Activated naive CD4-positive, alpha-beta T cell treated with anti-CD3 and anti-CD28 coated beads for 36 hours (primary cell): ENCODE measurements around the gene SLC51A. TPM values are rescaled to one million over a fixed set of nuclear protein-coding genes. Genes with fewer than 3 reads are reported as not detected.

Experiments used
- CTCF ChIA-PET: fragments of 350-600 bp; sonication (Branson Sonifier 250); formaldehyde crosslinking; loops from one replicate; lab custom pipeline; 2021; ENCODE audit warnings: antibody characterized with exemption; lab: Charles Lee
- DNase-seq: peaks from one replicate; pipeline ENCODE4 v3.0.0-alpha.2; 2020
- H3K27ac Mint-ChIP-seq: one replicate; pipeline ENCODE4 v1.8.0; 2021; ENCODE audit warnings: mild to moderate bottlenecking, mixed read lengths
- H3K27me3 Mint-ChIP-seq: one replicate; pipeline ENCODE4 v1.8.0; 2021; ENCODE audit warnings: low read depth, mixed read lengths
- H3K36me3 Mint-ChIP-seq: one replicate; pipeline ENCODE4 v1.8.0; 2021; ENCODE audit warnings: low read depth, mixed read lengths
- H3K4me1 Mint-ChIP-seq: one replicate; pipeline ENCODE4 v1.8.0; 2021; ENCODE audit warnings: low read depth, mixed read lengths
- H3K4me3 Mint-ChIP-seq: one replicate; pipeline ENCODE4 v1.8.0; 2021; ENCODE audit warnings: mild to moderate bottlenecking, moderate library complexity, mixed read lengths
- H3K9me3 Mint-ChIP-seq: one replicate; pipeline ENCODE4 v1.8.0; 2021; ENCODE audit warnings: mixed read lengths
- intact Hi-C: fragments of 100-400 bp; cut with micrococcal nuclease; formaldehyde crosslinking; loops from one replicate; pipeline ENCODE4 v1.15.1; 2023
- total RNA-seq, 2 experiments: library from RNA; stranded (reverse); gene quantifications; one replicate each; pipeline ENCODE4 v1.2.3, GENCODE V29; 2021

SLC51A gene
- total RNA-seq, 2 experiments from 2014 or later, result not detected

DNA sequence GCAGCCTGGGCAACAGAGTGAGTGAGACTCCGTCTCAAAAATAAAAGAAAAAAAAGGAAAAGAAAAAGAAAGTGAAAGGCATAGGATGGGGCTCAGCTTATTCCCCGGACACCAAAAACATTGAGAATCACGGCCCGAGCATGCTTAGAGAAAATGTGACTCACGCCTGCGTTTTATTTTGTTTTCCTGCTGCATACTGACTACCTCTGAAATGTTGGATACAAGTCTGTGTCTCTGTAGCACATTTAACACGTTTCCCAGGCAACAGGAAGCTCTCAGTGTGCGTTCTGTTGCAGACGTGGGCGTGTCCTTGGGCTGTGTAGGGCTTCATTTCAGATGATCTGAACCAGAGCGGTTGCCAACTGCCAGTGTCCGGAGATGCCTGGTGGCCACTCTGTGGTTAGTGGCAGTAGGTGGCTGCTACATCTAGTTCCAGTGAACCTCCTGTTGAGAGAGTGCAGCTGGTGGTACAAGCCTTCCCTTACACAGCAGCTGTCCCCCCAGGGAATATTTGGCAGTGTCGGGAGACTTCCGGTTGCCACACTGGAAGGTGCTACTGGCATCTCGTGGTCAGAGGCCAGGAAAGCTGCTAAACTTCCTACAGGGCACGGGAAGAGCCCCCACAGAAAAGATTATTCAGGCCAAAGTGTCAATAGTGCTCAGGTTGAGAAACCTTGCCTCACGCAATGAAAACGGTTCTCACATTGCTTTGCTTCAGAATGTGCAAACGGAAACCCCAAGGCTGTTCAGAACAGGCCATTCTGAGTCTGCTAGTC is 3.0 kb downstream of the SLC51A start:
- intact Hi-C loops, result loop anchor here (1.0 kb wide), 8 partner anchors 27 to 723 kb away; partner anchors contain the start of genes DYNLT2B, NCBP2, RNF168 and UBXN7
- CTCF ChIA-PET, result interaction anchor here (0.6 to 3.1 kb wide), 3 partner anchors 19 to 146 kb away, joined by 3 to 11 read pairs (median 5); no protein-coding TSS in a partner anchor
- Mint-ChIP-seq H3K27ac (peak overlapping the region; percentile 84), H3K9me3 (no peaks in the 10 kb centered on the region), H3K4me1 (peaks cover 26% of the 10 kb centered on the region), H3K36me3 (no peaks in the 10 kb centered on the region), H3K27me3 (no peaks in the 10 kb centered on the region), H3K4me3 (peak overlapping the region; percentile 66)
- peak; percentile 89 for DNase-seq

DNA sequence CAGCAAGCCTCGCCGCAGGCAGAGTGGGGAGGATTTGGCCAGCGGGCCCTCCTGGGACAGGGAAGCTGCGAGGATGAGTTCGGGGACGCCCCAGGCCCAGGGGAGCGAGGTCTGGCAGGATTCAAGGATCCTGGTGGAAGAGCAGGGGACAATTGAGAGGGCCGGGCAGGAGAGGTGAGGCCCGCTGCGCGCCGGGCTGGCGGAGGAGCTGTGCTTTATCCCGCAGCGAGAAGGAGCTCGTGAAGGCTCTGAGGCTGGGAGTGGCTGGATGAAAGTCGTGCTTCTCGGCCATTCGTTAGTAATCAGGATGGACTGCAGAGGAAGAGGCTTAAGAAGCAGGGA is 3.6 kb downstream of the SLC51A start:
- intact Hi-C loops, result loop anchor here (1.0 kb wide), 8 partner anchors 28 to 722 kb away; partner anchors contain the start of genes DYNLT2B, NCBP2, RNF168 and UBXN7
- H3K9me3 Mint-ChIP-seq, result no peaks in the 10 kb centered on the region
- no peak for DNase-seq
- no peaks in the 10 kb centered on the region for H3K36me3 Mint-ChIP-seq
- peak overlapping the region; percentile 84 for H3K27ac Mint-ChIP-seq
- H3K4me3 Mint-ChIP-seq, result no peak overlapping the region
- CTCF ChIA-PET, result interaction anchor here (0.6 to 3.1 kb wide), 2 partner anchors 20 to 146 kb away, joined by 5 to 11 read pairs; no protein-coding TSS in a partner anchor
- peaks cover 26% of the 10 kb centered on the region for H3K4me1 Mint-ChIP-seq
- H3K27me3 Mint-ChIP-seq, result no peaks in the 10 kb centered on the region

DNA sequence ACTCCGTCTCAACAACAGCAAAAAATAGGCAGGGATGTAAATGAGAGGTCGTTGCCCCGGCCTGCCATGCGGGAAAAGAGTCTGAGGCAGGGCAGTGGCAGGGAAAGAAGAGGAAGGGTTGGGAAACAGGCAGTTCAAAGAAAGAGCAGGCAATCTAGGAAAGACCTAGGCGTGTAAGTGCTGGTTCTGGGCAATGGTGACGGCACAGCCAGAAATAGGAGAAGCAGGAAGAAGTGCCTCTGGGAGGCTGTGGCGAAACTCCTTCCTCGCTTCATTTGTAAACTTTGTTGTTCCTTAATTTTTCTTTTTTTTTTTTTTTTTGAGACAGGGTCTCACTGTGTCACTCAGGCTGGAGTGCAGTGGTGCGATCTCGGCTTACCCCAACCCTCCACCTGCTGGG is 4.3 kb downstream of the SLC51A start:
- H3K9me3 Mint-ChIP-seq, result no peaks in the 10 kb centered on the region
- no peaks in the 10 kb centered on the region for H3K36me3 Mint-ChIP-seq
- H3K4me1 Mint-ChIP-seq, result peaks cover 26% of the 10 kb centered on the region
- intact Hi-C loops, result no loop called here
- peak overlapping the region; percentile 36 for H3K27ac Mint-ChIP-seq
- no peak for DNase-seq
- no peak overlapping the region for H3K4me3 Mint-ChIP-seq
- no peaks in the 10 kb centered on the region for H3K27me3 Mint-ChIP-seq
- CTCF ChIA-PET, result interaction anchor here (0.7 to 3.1 kb wide), 2 partner anchors 61 to 147 kb away, joined by 3 to 11 read pairs; no protein-coding TSS in a partner anchor

DNA sequence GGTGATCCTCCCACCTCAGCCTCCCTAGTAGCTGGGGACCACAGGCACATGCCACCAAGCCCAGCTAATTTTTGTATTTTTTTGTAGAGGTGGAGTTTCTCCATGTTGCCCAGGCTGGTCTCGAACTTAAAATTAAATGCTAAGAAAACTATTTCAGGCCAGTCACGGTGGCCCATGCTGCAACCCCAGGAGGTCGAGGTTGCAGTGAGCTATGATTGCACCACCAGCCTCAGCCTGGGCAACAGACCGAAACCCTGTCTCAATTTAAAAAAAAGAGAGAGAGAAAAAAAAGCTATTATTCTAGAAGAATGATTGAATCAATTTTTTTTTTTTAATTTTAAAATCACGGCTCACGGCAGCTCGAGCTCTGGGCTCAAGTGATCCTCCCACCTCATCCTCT is 4.7 kb downstream of the SLC51A start:
- H3K9me3 Mint-ChIP-seq, result no peaks in the 10 kb centered on the region
- H3K36me3 Mint-ChIP-seq, result no peaks in the 10 kb centered on the region
- DNase-seq, result no peak
- H3K4me3 Mint-ChIP-seq, result no peak overlapping the region
- H3K27ac Mint-ChIP-seq, result no peak overlapping the region
- no peaks in the 10 kb centered on the region for H3K27me3 Mint-ChIP-seq
- intact Hi-C loops, result no loop called here
- peaks cover 26% of the 10 kb centered on the region for H3K4me1 Mint-ChIP-seq
- CTCF ChIA-PET, result interaction anchor here (0.6 to 3.1 kb wide), 5 partner anchors 61 to 308 kb away, joined by 3 to 11 read pairs (median 3); no protein-coding TSS in a partner anchor

GRCh38 chr3:196222876-196223595 is 6.7 kb downstream of the SLC51A start:
- CTCF ChIA-PET, result interaction anchor here (0.6 kb wide), 1 partner anchor 195 kb away, joined by 3 read pairs; no protein-coding TSS in a partner anchor
- H3K4me1 Mint-ChIP-seq, result peaks cover 19% of the 10 kb centered on the region
- no peaks in the 10 kb centered on the region for H3K27me3 Mint-ChIP-seq
- DNase-seq, result no peak
- H3K27ac Mint-ChIP-seq, result no peak overlapping the region
- no peak overlapping the region for H3K4me3 Mint-ChIP-seq
- intact Hi-C loops, result no loop called here
- no peaks in the 10 kb centered on the region for H3K36me3 Mint-ChIP-seq
- no peaks in the 10 kb centered on the region for H3K9me3 Mint-ChIP-seq

DNA sequence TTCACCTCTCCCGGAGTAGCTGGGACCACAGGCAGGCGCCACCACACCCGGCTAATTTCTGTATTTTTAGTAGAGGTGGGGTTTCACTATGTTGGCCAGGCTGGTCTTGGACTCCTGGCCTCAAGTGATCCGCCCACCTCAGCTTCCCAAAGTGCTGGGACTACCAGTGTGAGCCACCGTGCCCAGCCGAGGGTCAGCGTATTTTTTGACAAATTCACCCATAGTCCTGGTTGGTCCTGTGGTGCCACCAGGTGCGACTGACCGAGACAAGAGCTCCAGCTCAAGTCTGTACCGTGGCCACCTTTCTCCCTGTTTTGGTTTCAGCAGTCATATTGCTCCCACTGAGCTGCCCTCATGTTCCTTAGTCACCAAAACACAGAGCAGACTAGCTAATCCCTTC is 8.8 kb downstream of the SLC51A start:
- H3K27ac Mint-ChIP-seq, result no peak overlapping the region
- DNase-seq, result no peak
- H3K36me3 Mint-ChIP-seq, result no peaks in the 10 kb centered on the region
- peaks cover 2% of the 10 kb centered on the region for H3K4me1 Mint-ChIP-seq
- intact Hi-C loops, result no loop called here
- CTCF ChIA-PET, result interaction anchor here (0.6 kb wide), 1 partner anchor 21 kb away, joined by 4 read pairs; no protein-coding TSS in a partner anchor
- H3K9me3 Mint-ChIP-seq, result no peaks in the 10 kb centered on the region
- no peaks in the 10 kb centered on the region for H3K27me3 Mint-ChIP-seq
- H3K4me3 Mint-ChIP-seq, result no peak overlapping the region

DNA sequence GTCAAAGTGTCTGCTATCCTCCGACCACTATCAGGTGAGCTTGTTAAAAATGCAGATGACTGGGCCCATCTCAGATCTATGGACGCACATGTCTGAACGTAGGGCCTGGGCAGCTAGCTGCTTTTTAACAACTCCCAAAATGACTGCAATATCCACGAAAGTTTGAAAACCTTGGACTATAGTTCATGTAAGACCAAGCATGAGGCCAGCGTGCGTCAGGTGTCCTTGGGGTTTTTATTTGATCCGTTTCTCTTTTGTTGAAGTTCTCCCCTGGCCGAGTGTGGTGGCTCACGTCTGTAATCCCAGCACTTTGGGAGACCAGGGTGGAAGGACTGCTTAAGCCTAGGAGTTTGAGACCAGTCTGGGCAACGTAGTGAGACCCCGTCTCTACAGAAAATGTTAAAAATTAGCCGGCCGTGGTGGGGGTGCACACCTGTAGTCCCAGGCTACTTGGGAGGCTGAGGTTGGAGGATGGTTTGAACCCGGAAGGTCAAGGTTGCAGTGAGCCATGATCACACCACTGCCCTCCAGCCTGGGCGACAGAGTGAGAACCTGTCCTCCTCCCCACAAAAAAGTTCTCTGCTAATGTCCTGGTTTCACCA is 9.5 kb downstream of the SLC51A start:
- no peaks in the 10 kb centered on the region for H3K4me1 Mint-ChIP-seq
- no peaks in the 10 kb centered on the region for H3K27me3 Mint-ChIP-seq
- H3K27ac Mint-ChIP-seq, result no peak overlapping the region
- CTCF ChIA-PET, result interaction anchor here (0.6 kb wide), 1 partner anchor 141 kb away, joined by 3 read pairs; no protein-coding TSS in a partner anchor
- intact Hi-C loops, result no loop called here
- H3K36me3 Mint-ChIP-seq, result no peaks in the 10 kb centered on the region
- DNase-seq, result no peak
- H3K4me3 Mint-ChIP-seq, result no peak overlapping the region
- H3K9me3 Mint-ChIP-seq, result no peaks in the 10 kb centered on the region

DNA sequence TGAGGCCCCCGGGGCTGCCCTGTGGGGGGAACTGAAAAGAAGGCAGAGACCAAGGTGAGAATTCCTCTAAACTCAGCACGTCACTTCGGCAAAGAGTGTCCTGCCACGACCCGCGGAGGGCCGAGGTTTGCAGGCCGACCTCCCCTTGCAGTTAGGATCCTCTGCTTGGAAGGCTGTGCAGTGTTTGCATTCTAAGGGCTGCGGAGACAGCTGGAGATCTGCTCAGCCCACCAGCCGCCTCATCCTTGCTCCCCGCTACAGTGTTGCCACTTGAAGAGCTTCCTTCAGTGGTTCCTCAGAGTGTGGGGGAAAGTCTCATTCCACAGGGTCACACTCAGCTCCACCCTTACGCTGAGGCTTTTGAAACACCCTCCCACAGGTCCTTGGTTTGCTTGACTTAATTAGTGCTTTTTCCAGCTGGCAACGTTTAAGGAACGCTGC is 10.8 kb downstream of the SLC51A start:
- no peak for DNase-seq
- H3K27me3 Mint-ChIP-seq, result no peaks in the 10 kb centered on the region
- CTCF ChIA-PET, result no interaction called here
- no peak overlapping the region for H3K27ac Mint-ChIP-seq
- intact Hi-C loops, result no loop called here
- no peaks in the 10 kb centered on the region for H3K9me3 Mint-ChIP-seq
- H3K36me3 Mint-ChIP-seq, result no peaks in the 10 kb centered on the region
- H3K4me1 Mint-ChIP-seq, result peaks cover 2% of the 10 kb centered on the region
- no peak overlapping the region for H3K4me3 Mint-ChIP-seq

DNA sequence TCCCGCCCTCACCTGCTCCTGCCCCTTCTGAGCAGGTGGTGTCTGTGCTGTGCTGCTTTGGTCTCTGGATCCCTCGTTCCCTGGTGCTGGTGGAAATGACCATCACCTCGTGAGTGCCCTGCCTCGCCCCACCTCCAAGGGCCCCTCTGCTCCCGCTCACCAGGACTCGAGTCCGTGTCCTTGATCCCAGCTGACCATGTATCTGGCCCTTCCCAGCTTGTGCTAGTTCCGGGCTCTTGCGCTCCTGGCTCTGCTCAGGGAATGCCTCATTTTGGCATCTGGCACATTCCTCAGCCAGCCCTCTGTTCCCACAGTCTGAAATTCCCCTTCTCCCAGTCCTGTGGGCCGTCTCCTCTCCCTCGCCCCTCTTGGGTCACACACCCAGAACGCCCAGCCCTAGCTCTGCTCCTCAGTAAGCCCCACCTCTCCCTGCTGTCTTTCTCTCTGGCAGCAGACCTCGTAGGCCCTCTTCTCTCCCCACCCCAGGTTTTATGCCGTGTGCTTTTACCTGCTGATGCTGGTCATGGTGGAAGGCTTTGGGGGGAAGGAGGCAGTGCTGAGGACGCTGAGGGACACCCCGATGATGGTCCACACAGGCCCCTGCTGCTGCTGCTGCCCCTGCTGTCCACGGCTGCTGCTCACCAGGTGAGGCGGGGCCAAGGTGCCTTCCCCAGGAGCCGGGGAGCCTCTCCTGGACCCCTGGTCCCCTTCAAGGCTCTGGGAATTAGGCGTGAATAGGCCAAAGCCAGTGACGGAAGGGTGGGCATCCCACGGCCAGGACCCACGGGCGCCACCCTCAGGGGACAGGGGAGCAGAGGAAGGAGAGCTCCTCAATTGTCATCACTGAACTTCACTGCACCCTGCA is 11.5 kb downstream of the SLC51A start:
- Mint-ChIP-seq H3K27me3 (no peaks in the 10 kb centered on the region), H3K27ac (no peak overlapping the region)
- CTCF ChIA-PET, result no interaction called here

DNA sequence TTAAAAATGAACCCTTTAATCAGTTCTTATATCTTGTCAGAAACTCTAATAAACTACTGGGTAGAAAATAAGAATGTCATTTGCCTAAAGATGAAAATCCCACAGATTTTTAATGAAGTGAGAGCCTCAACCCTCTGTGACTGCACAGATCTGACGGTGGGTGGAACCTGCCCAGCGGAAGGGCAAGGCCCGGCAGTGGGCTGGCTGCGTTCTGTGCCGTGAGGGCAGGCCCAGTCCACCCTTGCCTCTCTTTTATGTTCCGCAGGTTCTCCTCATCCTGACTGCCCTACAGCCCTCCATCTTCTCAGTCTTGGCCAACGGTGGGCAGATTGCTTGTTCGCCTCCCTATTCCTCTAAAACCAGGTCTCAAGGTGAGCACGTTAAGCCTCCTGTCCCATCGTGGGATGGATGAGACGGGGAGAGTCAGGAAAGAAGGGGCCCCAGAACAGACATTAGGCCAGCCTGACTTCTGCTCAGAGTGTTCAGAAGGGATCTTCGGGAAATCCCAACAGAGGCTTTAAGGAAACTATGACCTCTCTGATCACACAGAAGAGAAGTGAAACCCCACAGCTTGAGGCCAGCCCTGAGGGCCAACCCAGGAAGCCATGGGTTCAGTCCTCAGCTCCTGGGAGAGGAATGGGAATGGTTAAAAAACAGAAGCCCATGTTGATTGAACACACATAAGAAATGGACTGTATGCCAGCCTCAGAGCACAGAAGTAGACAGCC is 16.0 kb downstream of the SLC51A start:
- Mint-ChIP-seq H3K27ac (no peak overlapping the region), H3K36me3 (no peaks in the 10 kb centered on the region), H3K4me3 (no peak overlapping the region), H3K27me3 (no peaks in the 10 kb centered on the region), H3K9me3 (no peaks in the 10 kb centered on the region), H3K4me1 (peaks cover 12% of the 10 kb centered on the region)
- CTCF ChIA-PET, result no interaction called here
- DNase-seq, result no peak
- intact Hi-C loops, result no loop called here

More for the DNA sequence above, 11.5 kb downstream of the SLC51A start:
- H3K4me3 Mint-ChIP-seq, result no peak overlapping the region
- intact Hi-C loops, result no loop called here
- H3K9me3 Mint-ChIP-seq, result no peaks in the 10 kb centered on the region
- H3K36me3 Mint-ChIP-seq, result no peaks in the 10 kb centered on the region
- no peak for DNase-seq
- H3K4me1 Mint-ChIP-seq, result peaks cover 10% of the 10 kb centered on the region

DNA sequence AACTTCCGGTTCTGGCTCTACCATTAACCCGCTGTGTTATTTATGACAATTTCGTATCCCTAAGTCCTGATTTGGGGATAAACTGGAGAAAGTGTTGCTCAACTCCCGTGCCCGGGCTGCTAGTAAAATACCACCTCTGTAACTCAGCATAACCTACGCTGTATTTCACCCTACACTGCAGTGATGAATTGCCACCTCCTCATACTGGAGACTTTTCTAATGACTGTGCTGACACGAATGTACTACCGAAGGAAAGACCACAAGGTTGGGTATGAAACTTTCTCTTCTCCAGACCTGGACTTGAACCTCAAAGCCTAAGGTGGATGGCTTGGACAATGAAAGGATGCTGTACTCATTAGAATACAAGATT is 16.5 kb downstream of the SLC51A start:
- Mint-ChIP-seq H3K36me3 (no peaks in the 10 kb centered on the region), H3K27me3 (no peaks in the 10 kb centered on the region)

More for the DNA sequence above, 16.5 kb downstream of the SLC51A start:
- Mint-ChIP-seq H3K27ac (no peak overlapping the region), H3K4me1 (peaks cover 12% of the 10 kb centered on the region), H3K9me3 (no peaks in the 10 kb centered on the region), H3K4me3 (no peak overlapping the region)
- CTCF ChIA-PET, result no interaction called here
- no peak for DNase-seq
- intact Hi-C loops, result no loop called here
